HEK293 (cell line): ENCODE results near the gene SYNPR.

Experiments used
- ATF2 ChIP-seq: fragments of 450-650 bp; formaldehyde crosslinking; IDR thresholded peaks from 2 replicates; pipeline ENCODE4 v1.5.1; 2016; ENCODE audit warnings: missing biosample characterization, missing genetic modification characterization, low read depth
- GLIS2 ChIP-seq: fragments of 450-650 bp; formaldehyde crosslinking; IDR thresholded peaks from 2 replicates; pipeline ENCODE4 v1.5.1; 2016; ENCODE audit warnings: missing biosample characterization, missing genetic modification characterization
- SALL2 ChIP-seq: fragments of 450-650 bp; formaldehyde crosslinking; IDR thresholded peaks from 2 replicates; pipeline ENCODE4 v1.5.0; 2017; ENCODE audit warnings: missing biosample characterization, mild to moderate bottlenecking, missing genetic modification characterization, borderline replicate concordance
- SCRT2 ChIP-seq: fragments of 450-650 bp; formaldehyde crosslinking; IDR thresholded peaks from 2 replicates; pipeline ENCODE4 v1.5.1; 2016; ENCODE audit warnings: missing biosample characterization, missing genetic modification characterization
- TRIM28 ChIP-seq: IDR thresholded peaks from 2 replicates; pipeline ENCODE4 v1.6.1; 2011; ENCODE audit warnings: low read length, control low read depth, borderline replicate concordance
- ZBTB21 ChIP-seq: fragments of 450-650 bp; formaldehyde crosslinking; IDR thresholded peaks from 2 replicates; pipeline ENCODE4 v1.5.1; 2017; ENCODE audit warnings: missing biosample characterization, missing genetic modification characterization
- ZEB2 ChIP-seq: fragments of 450-650 bp; formaldehyde crosslinking; IDR thresholded peaks from 2 replicates; pipeline ENCODE4 v1.5.1; 2016; ENCODE audit warnings: missing biosample characterization, missing genetic modification characterization
- ZFP69B ChIP-seq: fragments of 450-650 bp; formaldehyde crosslinking; IDR thresholded peaks from 2 replicates; pipeline ENCODE4 v1.5.1; 2016; ENCODE audit warnings: missing biosample characterization, missing genetic modification characterization
- ZNF138 ChIP-seq: fragments of 450-650 bp; formaldehyde crosslinking; IDR thresholded peaks from 2 replicates; pipeline ENCODE4 v1.5.1; 2016; ENCODE audit warnings: missing biosample characterization, missing genetic modification characterization, borderline replicate concordance
- ZNF140 ChIP-seq: fragments of 450-650 bp; formaldehyde crosslinking; IDR thresholded peaks from 2 replicates; pipeline ENCODE4 v1.5.1; 2016; ENCODE audit warnings: missing biosample characterization, missing genetic modification characterization
- ZNF184 ChIP-seq: fragments of 450-650 bp; IDR thresholded peaks from 2 replicates; pipeline ENCODE4 v1.5.1; 2018; ENCODE audit warnings: missing biosample characterization, mild to moderate bottlenecking, missing genetic modification characterization
- ZNF341 ChIP-seq: fragments of 450-650 bp; formaldehyde crosslinking; IDR thresholded peaks from 2 replicates; pipeline ENCODE4; 2016; ENCODE audit warnings: low read depth, missing biosample characterization, missing genetic modification characterization
- ZNF391 ChIP-seq: fragments of 450-650 bp; formaldehyde crosslinking; IDR thresholded peaks from 2 replicates; pipeline ENCODE4 v1.5.1; 2016; ENCODE audit warnings: low read depth, missing biosample characterization, missing genetic modification characterization, borderline replicate concordance
- ZNF394 ChIP-seq: fragments of 450-650 bp; formaldehyde crosslinking; IDR thresholded peaks from 2 replicates; pipeline ENCODE4 v1.5.1; 2016; ENCODE audit warnings: missing biosample characterization, missing genetic modification characterization, mild to moderate bottlenecking, moderate library complexity, borderline replicate concordance
- ZNF580 ChIP-seq: fragments of 450-650 bp; formaldehyde crosslinking; IDR thresholded peaks from 2 replicates; pipeline ENCODE4 v1.5.1; 2016; ENCODE audit warnings: missing biosample characterization, missing genetic modification characterization
- ZNF639 ChIP-seq: fragments of 450-650 bp; formaldehyde crosslinking; IDR thresholded peaks from 2 replicates; pipeline ENCODE4 v1.5.1; 2016; ENCODE audit warnings: missing biosample characterization, missing genetic modification characterization
- ZNF670 ChIP-seq: fragments of 450-650 bp; formaldehyde crosslinking; IDR thresholded peaks from 2 replicates; pipeline ENCODE4 v1.5.1; 2016; ENCODE audit warnings: missing biosample characterization, missing genetic modification characterization, low read depth
- ZXDB ChIP-seq: fragments of 450-650 bp; formaldehyde crosslinking; IDR thresholded peaks from 2 replicates; pipeline ENCODE4 v1.5.1; 2016; ENCODE audit warnings: missing biosample characterization, missing genetic modification characterization
- TF ChIP-seq, protein P1 (sequence below): fragments of 450-650 bp; formaldehyde crosslinking; IDR thresholded peaks from 2 replicates; pipeline ENCODE4 v1.5.1; 2016; ENCODE audit warnings: missing biosample characterization, missing genetic modification characterization
- TF ChIP-seq, protein P2 (sequence below): fragments of 450-650 bp; formaldehyde crosslinking; IDR thresholded peaks from 2 replicates; pipeline ENCODE4 v1.5.1; 2016; ENCODE audit warnings: missing biosample characterization, missing genetic modification characterization
- TF ChIP-seq, protein P3 (sequence below): fragments of 450-650 bp; formaldehyde crosslinking; IDR thresholded peaks from 2 replicates; pipeline ENCODE4 v1.5.1; 2017; ENCODE audit warnings: missing biosample characterization, missing genetic modification characterization
- TF ChIP-seq, protein P4 (sequence below): fragments of 450-650 bp; formaldehyde crosslinking; IDR thresholded peaks from 2 replicates; pipeline ENCODE4 v1.5.1; 2017; ENCODE audit warnings: missing biosample characterization, missing genetic modification characterization
- TF ChIP-seq, protein P5 (sequence below): fragments of 450-650 bp; formaldehyde crosslinking; IDR thresholded peaks from 2 replicates; pipeline ENCODE4 v1.5.1; 2017; ENCODE audit warnings: missing biosample characterization, missing genetic modification characterization
- TF ChIP-seq, protein P6 (sequence below): fragments of 450-650 bp; formaldehyde crosslinking; IDR thresholded peaks from 2 replicates; pipeline ENCODE4 v1.5.1; 2016; ENCODE audit warnings: missing biosample characterization, missing genetic modification characterization

SYNPR gene

DNA sequence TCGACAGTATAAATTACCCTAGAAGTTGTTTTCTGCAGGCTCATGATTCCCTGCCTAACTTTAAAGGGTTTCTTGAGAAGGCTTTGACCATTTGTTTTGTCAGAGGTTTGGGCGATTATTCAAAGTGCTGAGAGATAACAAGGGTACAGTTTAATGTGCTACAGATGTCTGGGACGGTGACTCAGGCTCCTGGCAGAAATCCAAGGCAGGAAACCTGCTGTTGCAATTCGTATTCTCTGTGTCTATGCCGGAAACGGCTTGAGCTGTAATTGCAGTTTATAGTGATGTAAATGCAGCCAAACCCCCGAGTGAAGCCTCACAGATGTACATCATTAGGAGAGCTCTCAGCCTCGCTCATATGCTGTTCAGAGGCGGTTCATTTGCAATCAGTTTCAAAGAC, 65.6 kb downstream of the SYNPR start (continued):
- TF ChIP-seq SALL2 (tag by site-specific recombination) (no peak), ZNF341 (tag by site-specific recombination) (no peak), ZBTB21 (tag by site-specific recombination) (peak; percentile 65; the same call in 1 of the 2 replicates), ZNF394 (tag by site-specific recombination) (peak; percentile 50; the same call in 1 of the 2 replicates), ZNF138 (tag by site-specific recombination) (no peak), ZFP69B (tag by site-specific recombination) (no peak), ZNF670 (no peak), ATF2 (tag by site-specific recombination) (peak; percentile 52; the same call in 1 of the 2 replicates), TRIM28 (peak; percentile 98), ZEB2 (tag by site-specific recombination) (peak; percentile 81), ZXDB (tag by site-specific recombination) (peak; percentile 81), ZNF140 (tag by site-specific recombination) (peak; percentile 98), ZNF639 (peak; percentile 69), ZNF391 (tag by site-specific recombination) (0 out of 2 replicates have a peak, but pooled peaks have one; percentile 38), ZNF580 (peak; percentile 84; the same call in 1 of the 2 replicates), ZNF184 (tag by site-specific recombination) (peak; percentile 76; the same call in 1 of the 2 replicates), SCRT2 (tag by site-specific recombination) (peak; percentile 79), GLIS2 (no peak)
- TF ChIP-seq, protein P1, sequence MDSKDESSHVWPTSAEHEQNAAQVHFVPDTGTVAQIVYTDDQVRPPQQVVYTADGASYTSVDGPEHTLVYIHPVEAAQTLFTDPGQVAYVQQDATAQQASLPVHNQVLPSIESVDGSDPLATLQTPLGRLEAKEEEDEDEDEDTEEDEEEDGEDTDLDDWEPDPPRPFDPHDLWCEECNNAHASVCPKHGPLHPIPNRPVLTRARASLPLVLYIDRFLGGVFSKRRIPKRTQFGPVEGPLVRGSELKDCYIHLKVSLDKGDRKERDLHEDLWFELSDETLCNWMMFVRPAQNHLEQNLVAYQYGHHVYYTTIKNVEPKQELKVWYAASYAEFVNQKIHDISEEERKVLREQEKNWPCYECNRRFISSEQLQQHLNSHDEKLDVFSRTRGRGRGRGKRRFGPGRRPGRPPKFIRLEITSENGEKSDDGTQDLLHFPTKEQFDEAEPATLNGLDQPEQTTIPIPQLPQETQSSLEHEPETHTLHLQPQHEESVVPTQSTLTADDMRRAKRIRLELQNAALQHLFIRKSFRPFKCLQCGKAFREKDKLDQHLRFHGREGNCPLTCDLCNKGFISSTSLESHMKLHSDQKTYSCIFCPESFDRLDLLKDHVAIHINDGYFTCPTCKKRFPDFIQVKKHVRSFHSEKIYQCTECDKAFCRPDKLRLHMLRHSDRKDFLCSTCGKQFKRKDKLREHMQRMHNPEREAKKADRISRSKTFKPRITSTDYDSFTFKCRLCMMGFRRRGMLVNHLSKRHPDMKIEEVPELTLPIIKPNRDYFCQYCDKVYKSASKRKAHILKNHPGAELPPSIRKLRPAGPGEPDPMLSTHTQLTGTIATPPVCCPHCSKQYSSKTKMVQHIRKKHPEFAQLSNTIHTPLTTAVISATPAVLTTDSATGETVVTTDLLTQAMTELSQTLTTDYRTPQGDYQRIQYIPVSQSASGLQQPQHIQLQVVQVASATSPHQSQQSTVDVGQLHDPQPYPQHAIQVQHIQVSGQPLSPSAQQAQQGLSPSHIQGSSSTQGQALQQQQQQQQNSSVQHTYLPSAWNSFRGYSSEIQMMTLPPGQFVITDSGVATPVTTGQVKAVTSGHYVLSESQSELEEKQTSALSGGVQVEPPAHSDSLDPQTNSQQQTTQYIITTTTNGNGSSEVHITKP (tag by site-specific recombination) = 0 out of 2 replicates have a peak, but pooled peaks have one; percentile 26
- TF ChIP-seq, protein P2, sequence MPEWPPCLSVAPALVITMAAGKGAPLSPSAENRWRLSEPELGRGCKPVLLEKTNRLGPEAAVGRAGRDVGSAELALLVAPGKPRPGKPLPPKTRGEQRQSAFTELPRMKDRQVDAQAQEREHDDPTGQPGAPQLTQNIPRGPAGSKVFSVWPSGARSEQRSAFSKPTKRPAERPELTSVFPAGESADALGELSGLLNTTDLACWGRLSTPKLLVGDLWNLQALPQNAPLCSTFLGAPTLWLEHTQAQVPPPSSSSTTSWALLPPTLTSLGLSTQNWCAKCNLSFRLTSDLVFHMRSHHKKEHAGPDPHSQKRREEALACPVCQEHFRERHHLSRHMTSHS (tag by site-specific recombination) = no peak
- TF ChIP-seq, protein P3, sequence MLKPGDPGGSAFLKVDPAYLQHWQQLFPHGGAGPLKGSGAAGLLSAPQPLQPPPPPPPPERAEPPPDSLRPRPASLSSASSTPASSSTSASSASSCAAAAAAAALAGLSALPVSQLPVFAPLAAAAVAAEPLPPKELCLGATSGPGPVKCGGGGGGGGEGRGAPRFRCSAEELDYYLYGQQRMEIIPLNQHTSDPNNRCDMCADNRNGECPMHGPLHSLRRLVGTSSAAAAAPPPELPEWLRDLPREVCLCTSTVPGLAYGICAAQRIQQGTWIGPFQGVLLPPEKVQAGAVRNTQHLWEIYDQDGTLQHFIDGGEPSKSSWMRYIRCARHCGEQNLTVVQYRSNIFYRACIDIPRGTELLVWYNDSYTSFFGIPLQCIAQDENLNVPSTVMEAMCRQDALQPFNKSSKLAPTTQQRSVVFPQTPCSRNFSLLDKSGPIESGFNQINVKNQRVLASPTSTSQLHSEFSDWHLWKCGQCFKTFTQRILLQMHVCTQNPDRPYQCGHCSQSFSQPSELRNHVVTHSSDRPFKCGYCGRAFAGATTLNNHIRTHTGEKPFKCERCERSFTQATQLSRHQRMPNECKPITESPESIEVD (tag by site-specific recombination) = peak; percentile 82
- TF ChIP-seq, protein P4, sequence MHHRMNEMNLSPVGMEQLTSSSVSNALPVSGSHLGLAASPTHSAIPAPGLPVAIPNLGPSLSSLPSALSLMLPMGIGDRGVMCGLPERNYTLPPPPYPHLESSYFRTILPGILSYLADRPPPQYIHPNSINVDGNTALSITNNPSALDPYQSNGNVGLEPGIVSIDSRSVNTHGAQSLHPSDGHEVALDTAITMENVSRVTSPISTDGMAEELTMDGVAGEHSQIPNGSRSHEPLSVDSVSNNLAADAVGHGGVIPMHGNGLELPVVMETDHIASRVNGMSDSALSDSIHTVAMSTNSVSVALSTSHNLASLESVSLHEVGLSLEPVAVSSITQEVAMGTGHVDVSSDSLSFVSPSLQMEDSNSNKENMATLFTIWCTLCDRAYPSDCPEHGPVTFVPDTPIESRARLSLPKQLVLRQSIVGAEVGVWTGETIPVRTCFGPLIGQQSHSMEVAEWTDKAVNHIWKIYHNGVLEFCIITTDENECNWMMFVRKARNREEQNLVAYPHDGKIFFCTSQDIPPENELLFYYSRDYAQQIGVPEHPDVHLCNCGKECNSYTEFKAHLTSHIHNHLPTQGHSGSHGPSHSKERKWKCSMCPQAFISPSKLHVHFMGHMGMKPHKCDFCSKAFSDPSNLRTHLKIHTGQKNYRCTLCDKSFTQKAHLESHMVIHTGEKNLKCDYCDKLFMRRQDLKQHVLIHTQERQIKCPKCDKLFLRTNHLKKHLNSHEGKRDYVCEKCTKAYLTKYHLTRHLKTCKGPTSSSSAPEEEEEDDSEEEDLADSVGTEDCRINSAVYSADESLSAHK = peak; percentile 69; the same call in 1 of the 2 replicates
- TF ChIP-seq, protein P5, sequence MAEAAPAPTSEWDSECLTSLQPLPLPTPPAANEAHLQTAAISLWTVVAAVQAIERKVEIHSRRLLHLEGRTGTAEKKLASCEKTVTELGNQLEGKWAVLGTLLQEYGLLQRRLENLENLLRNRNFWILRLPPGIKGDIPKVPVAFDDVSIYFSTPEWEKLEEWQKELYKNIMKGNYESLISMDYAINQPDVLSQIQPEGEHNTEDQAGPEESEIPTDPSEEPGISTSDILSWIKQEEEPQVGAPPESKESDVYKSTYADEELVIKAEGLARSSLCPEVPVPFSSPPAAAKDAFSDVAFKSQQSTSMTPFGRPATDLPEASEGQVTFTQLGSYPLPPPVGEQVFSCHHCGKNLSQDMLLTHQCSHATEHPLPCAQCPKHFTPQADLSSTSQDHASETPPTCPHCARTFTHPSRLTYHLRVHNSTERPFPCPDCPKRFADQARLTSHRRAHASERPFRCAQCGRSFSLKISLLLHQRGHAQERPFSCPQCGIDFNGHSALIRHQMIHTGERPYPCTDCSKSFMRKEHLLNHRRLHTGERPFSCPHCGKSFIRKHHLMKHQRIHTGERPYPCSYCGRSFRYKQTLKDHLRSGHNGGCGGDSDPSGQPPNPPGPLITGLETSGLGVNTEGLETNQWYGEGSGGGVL = peak; percentile 28
- TF ChIP-seq, protein P6, sequence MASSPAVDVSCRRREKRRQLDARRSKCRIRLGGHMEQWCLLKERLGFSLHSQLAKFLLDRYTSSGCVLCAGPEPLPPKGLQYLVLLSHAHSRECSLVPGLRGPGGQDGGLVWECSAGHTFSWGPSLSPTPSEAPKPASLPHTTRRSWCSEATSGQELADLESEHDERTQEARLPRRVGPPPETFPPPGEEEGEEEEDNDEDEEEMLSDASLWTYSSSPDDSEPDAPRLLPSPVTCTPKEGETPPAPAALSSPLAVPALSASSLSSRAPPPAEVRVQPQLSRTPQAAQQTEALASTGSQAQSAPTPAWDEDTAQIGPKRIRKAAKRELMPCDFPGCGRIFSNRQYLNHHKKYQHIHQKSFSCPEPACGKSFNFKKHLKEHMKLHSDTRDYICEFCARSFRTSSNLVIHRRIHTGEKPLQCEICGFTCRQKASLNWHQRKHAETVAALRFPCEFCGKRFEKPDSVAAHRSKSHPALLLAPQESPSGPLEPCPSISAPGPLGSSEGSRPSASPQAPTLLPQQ = peak; percentile 50; the same call in 1 of the 2 replicates
